GM19455 (cell line): Measurements from ENCODE around the gene GHR.

Experiments
- ATAC-seq: cut with Tn5 transposase; IDR thresholded peaks from one replicate; pipeline ENCODE4 v1.9.1; 2021; ENCODE audit not compliant: unreplicated experiment

Gene GHR

GRCh38 chr5:42767491-42768105 is 344.4 kb downstream of the GHR start:
- ATAC-seq = no peak

GRCh38 chr5:42768106-42768504 is 344.9 kb downstream of the GHR start:
- no peak for ATAC-seq

DNA sequence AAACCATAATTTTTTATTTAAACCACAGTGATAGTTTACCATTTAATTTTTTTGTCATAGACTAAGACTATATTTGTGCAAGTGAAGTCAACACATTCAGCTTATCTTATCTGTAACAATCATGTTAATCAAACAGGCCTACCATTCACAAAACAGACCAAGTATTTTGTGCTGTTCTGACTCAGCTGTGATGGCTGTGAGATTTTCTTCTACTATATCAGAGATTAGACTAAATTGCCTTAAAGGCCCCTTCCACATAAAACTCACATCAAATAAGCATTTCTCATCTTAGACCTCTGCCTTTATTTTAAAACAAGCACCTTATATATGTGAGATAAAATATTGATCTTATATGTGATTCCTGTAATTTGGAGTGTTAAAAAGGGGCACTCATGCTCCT is 346.8 kb downstream of the GHR start:
- ATAC-seq = no peak
